ENCODE data around the gene ENO1.
"Not testable (repeated sequence)": the region's sequence is repeated elsewhere in the genome, so short reads cannot be mapped to it uniquely, and the experiment has no call there.

ENO1 gene

DNA sequence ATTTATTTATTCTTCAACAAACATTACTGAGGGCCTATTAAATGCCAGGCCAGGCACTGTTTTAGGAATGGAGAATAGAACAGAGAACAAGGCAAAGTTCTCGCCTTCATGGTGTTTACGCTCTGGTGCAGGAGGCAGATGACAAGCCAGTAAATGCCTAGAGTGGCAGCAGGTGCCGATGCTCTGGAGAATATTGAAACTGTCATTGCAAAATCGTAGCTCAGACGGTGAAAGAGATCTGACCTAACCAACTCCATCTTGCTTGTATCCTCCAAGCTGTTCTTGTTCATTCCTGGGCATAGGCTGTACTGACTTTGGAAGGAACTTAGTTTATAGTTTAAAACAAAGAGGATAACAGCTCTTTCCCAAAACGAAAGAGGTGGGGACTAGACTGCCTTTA is 13.5 kb upstream of the ENO1 start:
- DNase-seq, result no peak

DNA sequence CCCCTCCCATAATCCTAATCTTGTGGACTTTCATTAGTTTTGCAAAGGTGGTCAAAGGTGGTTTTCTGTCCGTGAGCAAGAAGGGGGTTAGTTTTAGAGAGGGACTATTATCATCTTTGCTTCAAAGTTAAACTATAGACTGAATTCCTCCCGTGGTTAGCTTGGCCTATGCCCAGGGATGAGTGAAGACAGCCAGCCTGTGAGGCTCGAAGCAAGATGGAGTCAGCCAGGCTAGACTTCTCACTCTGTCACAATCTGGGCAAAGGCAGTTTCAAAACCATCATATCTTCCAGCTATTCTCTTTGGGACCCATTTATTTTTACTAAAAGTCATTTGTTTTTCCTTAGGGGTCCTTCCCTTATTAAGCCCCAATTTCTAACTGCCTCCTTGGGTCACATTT is 12.9 kb upstream of the ENO1 start:
- DNase-seq, result no peak

DNA sequence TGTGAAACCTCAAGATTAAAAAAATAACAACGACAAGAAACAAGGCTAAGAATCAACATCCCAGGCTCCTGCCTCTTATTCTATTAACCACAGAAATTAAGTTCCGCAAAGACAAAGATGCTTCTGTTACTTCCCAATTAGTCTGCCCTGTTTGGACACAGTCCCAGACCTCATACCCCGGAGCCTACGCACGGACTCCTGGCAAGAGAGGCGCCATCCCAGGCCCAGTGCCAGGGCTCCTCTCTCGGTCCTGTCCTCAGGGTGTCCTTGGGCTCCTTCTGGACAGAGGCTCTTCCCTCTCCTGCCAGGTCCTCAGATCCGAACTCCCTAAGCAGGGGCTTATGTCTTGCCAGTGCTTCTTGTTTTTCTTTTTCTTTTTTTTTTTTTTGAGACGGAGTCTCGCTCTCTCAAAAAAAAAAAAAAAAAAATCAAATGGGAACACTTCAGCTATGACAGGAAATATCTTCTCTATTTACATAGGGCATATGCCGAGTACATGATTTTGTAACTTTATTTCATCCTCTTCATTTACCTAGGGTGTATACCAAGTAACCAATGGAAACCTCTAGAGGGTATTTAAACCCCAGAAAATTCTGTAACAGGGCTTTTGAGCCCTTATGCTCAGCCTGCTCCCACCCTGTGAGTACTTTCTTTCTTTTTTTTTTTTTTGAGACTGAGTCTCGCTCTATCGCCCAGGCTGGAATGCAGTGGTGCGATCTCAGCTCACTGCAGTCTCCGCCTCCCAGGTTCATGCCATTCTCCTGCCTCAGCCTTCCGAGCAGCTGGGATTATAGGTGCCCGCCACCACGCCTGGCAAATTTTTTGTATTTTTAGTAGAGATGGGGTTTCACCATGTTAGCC is 11.7 kb upstream of the ENO1 start:
- no peak for DNase-seq

DNA sequence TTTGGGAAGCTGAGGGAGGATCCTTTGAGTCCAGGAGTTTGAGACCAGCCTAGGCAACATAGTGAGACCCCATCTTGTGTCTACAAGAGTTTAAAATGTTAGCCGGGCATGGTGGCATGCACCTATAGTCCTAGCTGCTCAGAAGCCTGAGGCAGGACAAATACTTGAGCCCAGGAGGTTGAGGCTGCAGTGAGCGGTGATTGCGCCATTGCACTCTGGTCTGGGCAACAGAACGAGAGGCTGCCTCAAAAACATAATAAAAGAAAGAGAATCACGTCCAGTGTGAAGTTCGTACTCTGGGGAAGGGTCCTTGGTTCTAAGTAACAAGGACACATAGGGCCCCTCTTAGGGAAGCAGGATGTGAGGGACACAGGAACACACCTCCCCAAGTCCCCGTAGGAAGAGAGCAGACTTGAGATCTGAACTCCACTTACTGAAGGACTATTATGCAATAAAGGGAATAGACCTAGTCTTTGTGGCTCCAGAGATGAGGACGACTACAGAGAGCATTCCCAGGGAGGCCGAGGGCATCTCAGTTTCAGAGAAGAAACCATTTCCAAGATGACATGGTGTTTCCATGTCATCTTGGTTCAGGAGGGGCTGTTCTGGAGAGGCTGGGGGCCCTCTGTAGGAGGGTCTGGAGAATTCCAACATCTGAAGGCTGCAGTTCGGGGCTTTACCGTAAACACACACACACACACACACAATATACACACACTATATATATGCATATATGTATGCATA is 10.8 kb upstream of the ENO1 start:
- DNase-seq, result no peak

DNA sequence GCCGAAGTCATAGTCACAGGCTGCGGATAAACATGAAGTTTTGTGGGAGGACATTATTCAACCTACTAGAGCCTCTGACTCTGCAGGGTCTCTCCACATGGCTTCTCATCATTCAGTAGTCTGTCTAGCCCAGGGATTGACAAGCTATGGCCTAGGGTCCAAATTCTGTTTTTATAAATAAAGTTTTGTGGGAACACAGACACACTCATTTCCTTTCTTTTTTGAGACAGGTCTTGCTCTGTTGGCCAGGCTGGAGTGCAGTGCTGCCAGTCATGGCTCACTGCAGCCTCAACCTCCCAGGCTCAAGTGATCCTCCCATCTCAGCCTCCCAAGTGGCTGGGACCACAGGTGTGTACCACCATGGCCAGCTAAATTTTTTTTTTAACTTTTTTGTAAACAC is 8.1 kb upstream of the ENO1 start:
- DNase-seq, result no peak

DNA sequence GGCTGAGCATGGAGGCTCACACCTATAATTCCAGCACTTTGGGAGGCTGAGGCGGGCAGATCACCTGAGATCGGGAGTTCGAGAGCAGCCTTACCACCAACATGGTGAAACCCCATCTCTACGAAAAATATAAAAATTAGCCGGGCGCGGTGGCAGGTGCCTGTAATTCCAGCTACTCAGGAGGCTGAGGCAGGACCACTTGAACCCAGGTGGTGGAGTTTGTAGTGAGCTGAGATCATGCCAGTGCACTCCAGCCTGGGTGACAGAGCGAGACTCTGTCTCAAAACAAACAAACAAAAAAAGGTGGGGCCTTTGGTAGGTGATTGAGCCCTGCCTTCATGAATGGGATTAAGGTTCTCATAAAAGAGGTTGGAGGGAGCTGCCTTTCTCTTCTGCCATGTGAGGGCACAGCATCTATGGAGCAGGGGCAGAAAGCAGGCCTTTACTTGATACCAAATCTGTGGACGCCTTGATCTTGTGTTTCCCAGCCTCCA is 7.6 kb upstream of the ENO1 start:
- DNase-seq, result not testable (repeated sequence)

GRCh38 chr1:8884105-8884504 is 5.6 kb upstream of the ENO1 start:
- DNase-seq, result not testable (repeated sequence)

DNA sequence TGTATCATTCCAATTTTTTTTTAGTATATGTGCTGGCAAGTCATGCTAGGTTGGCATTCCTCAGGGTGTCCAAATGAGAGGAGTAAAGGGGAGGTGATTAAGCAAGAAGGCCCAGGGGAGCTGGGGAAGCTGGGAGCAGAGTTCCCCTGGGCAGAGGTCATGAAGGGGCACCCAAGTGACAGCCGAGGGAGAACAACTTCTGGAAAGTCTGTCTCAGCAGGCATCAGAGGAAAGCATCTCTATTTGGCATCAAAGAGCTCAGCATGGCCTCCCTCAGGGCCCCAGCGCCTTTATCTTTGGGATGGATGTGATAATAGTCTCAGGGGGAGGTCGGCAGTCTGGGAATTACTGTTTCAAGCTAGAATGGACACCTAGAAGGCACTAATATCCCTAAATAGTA is 5.0 kb upstream of the ENO1 start:
- DNase-seq, result no peak

- no peak for DNase-seq
Observed at GRCh38 chr1:8879922-8880676, 1.6 kb upstream of the ENO1 start.

GRCh38 chr1:8879464-8879921 is 1.0 kb upstream of the ENO1 start:
- no peak for DNase-seq

DNA sequence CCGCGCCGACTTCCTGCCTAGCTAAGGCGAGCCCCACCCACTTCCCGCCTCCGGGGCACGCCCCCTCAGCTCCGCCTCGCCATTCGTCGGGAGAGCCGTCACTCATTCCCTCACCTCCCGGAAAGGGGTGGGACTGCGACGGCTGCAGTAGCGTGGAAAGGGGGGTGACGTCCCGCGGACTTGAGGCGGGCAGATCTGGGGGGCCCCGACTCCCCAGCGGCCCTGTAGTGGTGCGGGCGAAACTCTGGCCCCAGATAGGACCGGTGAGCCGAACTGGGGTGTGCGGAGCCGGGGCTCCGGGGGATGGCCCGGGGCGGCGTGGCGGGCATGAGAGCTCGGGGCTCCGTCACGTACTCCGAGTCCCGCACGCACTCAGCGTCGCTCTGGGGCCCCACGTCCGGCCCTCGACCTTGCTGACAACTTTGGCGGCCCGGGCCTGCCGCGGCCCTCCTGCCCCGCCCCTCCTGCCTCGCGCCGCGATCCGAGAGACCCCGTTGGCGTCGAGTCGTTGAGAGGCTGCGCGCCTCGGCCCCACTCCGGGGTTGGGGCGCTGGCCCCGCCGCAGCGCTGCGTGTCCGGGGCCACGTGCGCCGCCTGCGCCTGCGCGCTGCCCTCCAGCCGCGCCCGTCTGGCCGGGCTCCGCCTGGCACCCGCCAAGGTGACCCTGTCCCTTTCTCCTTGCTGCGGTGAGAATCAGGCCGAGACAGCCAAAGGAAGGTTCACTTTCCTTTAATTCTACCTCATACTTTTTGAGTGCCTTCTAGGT is 395 bp upstream of the ENO1 start:
- peak; percentile 99 for DNase-seq

DNA sequence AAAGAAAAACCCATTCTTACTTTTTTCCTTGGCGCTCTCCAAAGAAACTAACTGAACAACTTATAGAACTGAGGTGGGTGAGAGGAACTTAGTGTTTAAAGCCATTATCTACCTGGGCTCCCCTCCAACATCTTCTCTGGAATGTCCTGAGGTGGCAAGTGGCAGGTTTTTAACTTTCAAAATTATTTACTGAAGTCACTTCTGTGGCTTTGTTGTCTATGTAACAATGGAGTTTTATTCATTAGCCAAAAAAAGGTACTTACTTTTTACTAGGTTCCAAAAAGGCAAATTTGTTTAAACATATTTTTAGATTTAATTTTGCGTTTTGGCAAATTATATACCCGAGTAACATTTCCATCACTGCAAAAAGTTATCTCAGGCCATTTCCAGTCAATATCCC is 2.4 kb downstream of the ENO1 start:
- DNase-seq, result no peak

GRCh38 chr1:8875216-8875861 is 3.1 kb downstream of the ENO1 start:
- DNase-seq, result no peak

DNA sequence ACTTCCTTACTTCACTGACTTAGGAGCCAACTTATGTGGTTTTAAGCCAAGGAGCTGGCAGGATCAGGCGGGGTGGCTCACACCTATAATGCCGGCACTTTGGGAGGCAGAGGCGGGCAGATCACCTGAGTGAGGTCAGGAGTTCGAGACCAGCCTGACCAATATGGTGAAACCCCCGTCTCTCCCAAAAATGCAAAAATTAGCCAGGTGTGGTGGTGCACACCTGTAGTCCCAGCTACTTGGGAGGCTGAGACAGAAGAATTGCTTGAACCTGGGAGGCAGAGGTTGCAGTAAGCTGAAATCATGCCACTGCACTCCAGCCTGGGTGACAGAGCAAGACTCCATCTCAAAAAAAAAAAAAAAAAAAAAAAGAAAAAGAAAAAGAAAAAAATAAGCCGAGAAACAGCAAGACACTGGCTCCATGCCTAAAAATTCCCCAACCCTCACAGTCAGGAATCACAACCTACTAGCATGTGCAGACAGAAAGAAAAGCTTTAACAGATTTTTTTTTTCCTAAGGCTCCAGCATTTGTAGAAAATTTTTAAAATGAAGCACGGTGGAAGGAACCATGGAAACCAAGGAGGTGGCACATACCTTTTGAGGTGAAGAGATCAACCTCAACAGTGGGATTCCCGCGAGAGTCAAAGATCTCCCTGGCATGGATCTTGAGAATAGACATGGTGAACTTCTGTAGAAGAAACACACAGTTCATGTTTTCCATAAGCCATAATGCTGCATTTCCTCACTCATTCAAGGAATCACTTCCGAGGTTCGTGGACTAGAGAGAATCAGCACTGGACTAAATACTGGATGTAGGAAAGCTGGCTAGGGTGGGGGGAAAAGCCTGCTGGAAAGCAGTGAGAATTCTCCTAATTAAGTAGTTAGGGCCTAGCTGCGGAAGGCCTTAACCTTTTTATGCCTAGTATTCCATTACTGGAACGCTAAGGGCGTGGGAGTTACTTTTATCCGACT is 4.0 kb downstream of the ENO1 start:
- no peak for DNase-seq

DNA sequence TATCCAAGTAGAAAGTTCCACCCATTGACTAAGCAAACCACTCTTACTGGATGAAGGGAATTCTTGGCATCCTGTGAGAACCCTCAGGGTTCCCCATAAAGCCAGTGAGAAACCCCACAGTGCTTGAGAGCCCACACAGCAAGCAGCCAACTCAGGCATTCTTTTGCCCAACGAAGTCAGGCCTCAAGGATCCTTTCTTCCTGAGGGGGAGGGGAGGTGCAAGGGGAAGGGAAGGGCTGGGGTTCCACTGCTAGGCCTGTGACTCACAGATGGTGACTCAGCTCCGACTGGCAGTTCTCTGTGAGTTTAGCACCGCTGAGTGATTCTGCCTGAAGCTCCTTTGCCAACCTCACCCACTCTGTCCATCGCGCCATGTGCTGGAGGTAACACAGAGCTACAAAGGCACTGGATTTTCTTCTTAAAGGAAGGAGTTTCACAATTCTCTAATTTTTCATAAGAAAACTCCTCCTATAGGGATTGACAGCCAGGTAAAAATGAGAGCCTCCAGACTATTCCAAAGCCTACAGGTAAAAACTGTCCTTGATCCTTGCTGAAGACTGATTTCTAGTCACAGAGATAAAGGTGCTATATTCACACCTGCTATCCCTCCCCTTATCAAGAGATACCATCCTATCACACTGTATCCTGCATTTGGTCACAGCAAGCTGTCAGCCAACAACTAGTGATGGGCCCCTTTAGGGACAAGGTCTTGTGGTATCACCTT is 4.8 kb downstream of the ENO1 start:
- peak; percentile 86 for DNase-seq

- DNase-seq, result no peak
Observed at GRCh38 chr1:8873001-8873400, 5.5 kb downstream of the ENO1 start.

GRCh38 chr1:8871965-8872399 is 6.5 kb downstream of the ENO1 start:
- DNase-seq, result no peak

GRCh38 chr1:8871539-8871935 is 6.9 kb downstream of the ENO1 start:
- DNase-seq, result no peak

GRCh38 chr1:8870616-8871538 is 7.6 kb downstream of the ENO1 start:
- no peak for DNase-seq

Measured in activated CD8-positive, alpha-beta memory T cell treated with anti-CD3 and anti-CD28 coated beads, Interleukin-2, amount 50 U/mL, for 4 hours (primary cell).